RWPE2 (cell line): ENCODE data around the gene CCNO.

Source experiments
- ATAC-seq: fragments of 200-7000 bp; cut with Tn5 transposase; 3 replicates; pipeline ENCODE4 v1.9.1; 2021; ENCODE audit warnings: low read depth
- DNase-seq: peaks from one replicate; pipeline ENCODE4 v3.0.0-alpha.2; 2020; ENCODE audit warnings: low spot score
- H3K27ac ChIP-seq: fragments of 450-650 bp; 2 replicates; pipeline ENCODE4 v1.5.1; 2017; ENCODE audit warnings: mild to moderate bottlenecking; ENCODE audit not compliant: poor library complexity, severe bottlenecking
- H3K27me3 ChIP-seq: fragments of 250-450 bp; sonication (Bioruptor Pico); 2 replicates; pipeline ENCODE4 v1.5.1; 2021; ENCODE audit warnings: mild to moderate bottlenecking, moderate library complexity; ENCODE audit not compliant: insufficient read depth, poor library complexity, severe bottlenecking
- H3K36me3 ChIP-seq: fragments of 250-450 bp; sonication (Bioruptor Pico); 2 replicates; pipeline ENCODE4 v1.5.1; 2020; ENCODE audit warnings: low read depth, mild to moderate bottlenecking, moderate library complexity
- H3K4me1 ChIP-seq: fragments of 250-450 bp; sonication (Bioruptor Pico); 2 replicates; pipeline ENCODE4 v1.5.1; 2021; ENCODE audit warnings: mild to moderate bottlenecking, moderate library complexity; ENCODE audit not compliant: insufficient read depth, poor library complexity, severe bottlenecking
- H3K4me3 ChIP-seq: fragments of 250-450 bp; sonication (Bioruptor Pico); 2 replicates; pipeline ENCODE4 v1.5.1; 2021; ENCODE audit warnings: mild to moderate bottlenecking, moderate library complexity; ENCODE audit not compliant: severe bottlenecking
- H3K9me3 ChIP-seq: fragments of 250-450 bp; sonication (Bioruptor Pico); 2 replicates; pipeline ENCODE4 v1.5.1; 2021; ENCODE audit warnings: mild to moderate bottlenecking, moderate library complexity; ENCODE audit not compliant: severe bottlenecking
- CTCF ChIP-seq: fragments of 450-650 bp; IDR thresholded peaks from one replicate; pipeline ENCODE4 v1.5.1; 2017; ENCODE audit warnings: mild to moderate bottlenecking, moderate library complexity; ENCODE audit not compliant: poor library complexity, severe bottlenecking

CCNO gene

GRCh38 chr5:55232271-55232984 lies 980 bp downstream of the CCNO start:
- DNase-seq (peak; percentile 77), ATAC-seq (peak; percentile 58)
- H3K9me3 ChIP-seq, result no peaks in the 10 kb centered on the region
- H3K4me3 ChIP-seq, result peak overlapping the region; percentile 61
- H3K27me3 ChIP-seq, result no peaks in the 10 kb centered on the region
- H3K4me1 ChIP-seq, result peaks cover 6% of the 10 kb centered on the region
- H3K27ac ChIP-seq, result peak overlapping the region; percentile 53
- no peaks in the 10 kb centered on the region for H3K36me3 ChIP-seq
- no peak for TF ChIP-seq CTCF

GRCh38 chr5:55231919-55232270 lies 1.5 kb downstream of the CCNO start:
- Histone ChIP-seq H3K4me3 (peak overlapping the region; percentile 61), H3K36me3 (no peaks in the 10 kb centered on the region), H3K27ac (peak overlapping the region; percentile 53), H3K4me1 (peaks cover 6% of the 10 kb centered on the region), H3K27me3 (no peaks in the 10 kb centered on the region), H3K9me3 (no peaks in the 10 kb centered on the region)
- TF ChIP-seq CTCF, result no peak
- ATAC-seq, result no peak
- DNase-seq, result no peak

GRCh38 chr5:55231029-55231918 lies 2.1 kb downstream of the CCNO start:
- TF ChIP-seq CTCF, result no peak
- Histone ChIP-seq H3K27me3 (no peaks in the 10 kb centered on the region), H3K9me3 (no peaks in the 10 kb centered on the region), H3K27ac (no peak overlapping the region), H3K4me3 (peak overlapping the region; percentile 61), H3K36me3 (no peaks in the 10 kb centered on the region), H3K4me1 (peaks cover 6% of the 10 kb centered on the region)
- DNase-seq (no peak), ATAC-seq (no peak)

- Histone ChIP-seq H3K27me3 (no peaks in the 10 kb centered on the region), H3K36me3 (no peaks in the 10 kb centered on the region), H3K4me3 (no peak overlapping the region), H3K4me1 (peaks cover 6% of the 10 kb centered on the region), H3K27ac (no peak overlapping the region), H3K9me3 (no peaks in the 10 kb centered on the region)
- no peak for TF ChIP-seq CTCF
- DNase-seq, result no peak
- ATAC-seq, result no peak
These were observed 3.2 kb downstream of the CCNO start for GRCh38 chr5:55230086-55230629.
